Measurements from ENCODE around the gene UBE2J1.

The UBE2J1 gene

GRCh38 chr6:89323511-89323971, 29.0 kb downstream of the UBE2J1 start:
- no peaks in the 10 kb centered on the region for H3K9me3 ChIP-seq (ENCODE audit: severe bottlenecking)
- TF ChIP-seq, protein P1, sequence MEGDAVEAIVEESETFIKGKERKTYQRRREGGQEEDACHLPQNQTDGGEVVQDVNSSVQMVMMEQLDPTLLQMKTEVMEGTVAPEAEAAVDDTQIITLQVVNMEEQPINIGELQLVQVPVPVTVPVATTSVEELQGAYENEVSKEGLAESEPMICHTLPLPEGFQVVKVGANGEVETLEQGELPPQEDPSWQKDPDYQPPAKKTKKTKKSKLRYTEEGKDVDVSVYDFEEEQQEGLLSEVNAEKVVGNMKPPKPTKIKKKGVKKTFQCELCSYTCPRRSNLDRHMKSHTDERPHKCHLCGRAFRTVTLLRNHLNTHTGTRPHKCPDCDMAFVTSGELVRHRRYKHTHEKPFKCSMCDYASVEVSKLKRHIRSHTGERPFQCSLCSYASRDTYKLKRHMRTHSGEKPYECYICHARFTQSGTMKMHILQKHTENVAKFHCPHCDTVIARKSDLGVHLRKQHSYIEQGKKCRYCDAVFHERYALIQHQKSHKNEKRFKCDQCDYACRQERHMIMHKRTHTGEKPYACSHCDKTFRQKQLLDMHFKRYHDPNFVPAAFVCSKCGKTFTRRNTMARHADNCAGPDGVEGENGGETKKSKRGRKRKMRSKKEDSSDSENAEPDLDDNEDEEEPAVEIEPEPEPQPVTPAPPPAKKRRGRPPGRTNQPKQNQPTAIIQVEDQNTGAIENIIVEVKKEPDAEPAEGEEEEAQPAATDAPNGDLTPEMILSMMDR (IDR thresholded peaks at IDR 0.05; ENCODE audit: poor library complexity, severe bottlenecking) = no peak
- no peaks in the 10 kb centered on the region for H3K4me1 ChIP-seq (ENCODE audit: insufficient read depth, poor library complexity, severe bottlenecking)
- ATAC-seq (ENCODE audit: low read depth) (no peak), DNase-seq (ENCODE audit: low spot score) (no peak)
- no peaks in the 10 kb centered on the region for H3K27me3 ChIP-seq (ENCODE audit: insufficient read depth, poor library complexity, severe bottlenecking)
- no peak overlapping the region for H3K4me3 ChIP-seq (ENCODE audit: severe bottlenecking)
- H3K36me3 ChIP-seq (ENCODE audit: low read depth) = peaks cover 13% of the 10 kb centered on the region
- no peak overlapping the region for H3K27ac ChIP-seq (ENCODE audit: poor library complexity, severe bottlenecking)

- Histone ChIP-seq H3K36me3 (ENCODE audit: low read depth) (peaks cover 3% of the 10 kb centered on the region; the same call in 1 of the 2 replicates), H3K9me3 (ENCODE audit: severe bottlenecking) (no peaks in the 10 kb centered on the region), H3K27me3 (ENCODE audit: insufficient read depth, poor library complexity, severe bottlenecking) (no peaks in the 10 kb centered on the region), H3K27ac (ENCODE audit: poor library complexity, severe bottlenecking) (no peak overlapping the region), H3K4me3 (ENCODE audit: severe bottlenecking) (no peak overlapping the region), H3K4me1 (ENCODE audit: insufficient read depth, poor library complexity, severe bottlenecking) (no peaks in the 10 kb centered on the region)
- ATAC-seq (ENCODE audit: low read depth) (no peak), DNase-seq (ENCODE audit: low spot score) (no peak)
- TF ChIP-seq, protein P1 (IDR thresholded peaks at IDR 0.05; ENCODE audit: poor library complexity, severe bottlenecking) = no peak
Observed at GRCh38 chr6:89321131-89321970, 31.2 kb downstream of the UBE2J1 start.

DNA sequence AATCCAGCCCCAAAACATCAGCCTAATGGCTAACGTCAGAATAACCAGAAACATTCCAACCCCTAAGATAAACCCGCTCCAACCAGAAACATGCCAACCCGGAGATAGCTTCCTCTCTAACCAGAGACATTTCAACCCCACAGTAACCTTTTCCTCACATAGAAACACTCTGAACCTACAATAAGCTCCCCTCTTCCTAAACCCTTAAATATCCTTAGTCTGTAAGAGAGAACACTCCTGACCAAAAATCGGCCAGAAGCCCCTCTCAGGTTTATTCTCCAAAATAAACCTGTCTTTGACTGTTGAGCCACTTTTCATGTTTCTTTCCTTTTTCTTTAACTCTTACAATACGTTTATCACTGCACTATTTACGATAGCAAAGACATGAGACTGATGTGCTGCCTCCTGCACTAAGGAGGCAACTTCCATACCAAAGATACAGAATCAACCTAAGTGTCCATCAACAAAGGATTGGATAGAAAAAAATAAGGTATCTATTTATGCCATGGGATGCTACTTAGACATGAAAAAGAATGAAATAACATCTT, 32.4 kb downstream of the UBE2J1 start:
- Histone ChIP-seq H3K36me3 (ENCODE audit: low read depth) (no peaks in the 10 kb centered on the region), H3K9me3 (ENCODE audit: severe bottlenecking) (no peaks in the 10 kb centered on the region), H3K4me3 (ENCODE audit: severe bottlenecking) (no peak overlapping the region), H3K27ac (ENCODE audit: poor library complexity, severe bottlenecking) (no peak overlapping the region), H3K4me1 (ENCODE audit: insufficient read depth, poor library complexity, severe bottlenecking) (no peaks in the 10 kb centered on the region), H3K27me3 (ENCODE audit: insufficient read depth, poor library complexity, severe bottlenecking) (no peaks in the 10 kb centered on the region)
- TF ChIP-seq, protein P1 (IDR thresholded peaks at IDR 0.05; ENCODE audit: poor library complexity, severe bottlenecking) = no peak
- DNase-seq (ENCODE audit: low spot score) (no peak), ATAC-seq (ENCODE audit: low read depth) (no peak)

- Histone ChIP-seq H3K36me3 (ENCODE audit: low read depth) (no peaks in the 10 kb centered on the region), H3K27me3 (ENCODE audit: insufficient read depth, poor library complexity, severe bottlenecking) (no peaks in the 10 kb centered on the region), H3K4me1 (ENCODE audit: insufficient read depth, poor library complexity, severe bottlenecking) (peaks cover 3% of the 10 kb centered on the region), H3K27ac (ENCODE audit: poor library complexity, severe bottlenecking) (no peak overlapping the region), H3K4me3 (ENCODE audit: severe bottlenecking) (no peak overlapping the region), H3K9me3 (ENCODE audit: severe bottlenecking) (no peaks in the 10 kb centered on the region)
- TF ChIP-seq, protein P1 (IDR thresholded peaks at IDR 0.05; ENCODE audit: poor library complexity, severe bottlenecking) = no peak
- ATAC-seq (ENCODE audit: low read depth) = no peak
- DNase-seq (ENCODE audit: low spot score) = no peak
Observed at GRCh38 chr6:89317067-89317466, 35.5 kb downstream of the UBE2J1 start.
